ENCODE data around the gene MSI2. TPM values are rescaled to one million over a fixed set of nuclear protein-coding genes. Genes with fewer than 3 reads are reported as not detected.

The MSI2 gene
- total RNA-seq, 2 experiments from 2014 or later, result 59.6 to 61.7 TPM

DNA sequence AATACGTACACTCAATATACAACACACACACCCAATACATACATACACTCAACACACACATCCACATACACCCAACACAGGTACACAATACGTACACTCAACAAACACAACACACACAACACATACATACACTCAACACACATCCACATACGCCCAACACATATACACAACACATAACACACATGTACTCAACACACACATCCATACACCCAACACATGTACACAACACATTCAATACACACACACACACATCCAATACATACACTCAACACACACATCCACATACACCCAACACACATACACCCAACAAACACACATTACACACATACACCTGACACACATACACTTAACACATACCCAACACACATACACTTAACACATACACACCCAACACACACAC lies 392.9 kb downstream of the MSI2 start:
- no peaks in the 10 kb centered on the region for H3K9me3 Mint-ChIP-seq
- intact Hi-C loops (cut with micrococcal nuclease), result no loop called here
- DNase-seq, result no peak
- ChIA-PET POLR2A (no interaction called here), CTCF (no interaction called here)
- no peaks in the 10 kb centered on the region for H3K27me3 Mint-ChIP-seq
- no peak for TF ChIP-seq CTCF (IDR thresholded peaks at IDR 0.05)
- peaks cover 1% of the 10 kb centered on the region for H3K36me3 Mint-ChIP-seq (ENCODE audit: low read depth)
- H3K4me1 Mint-ChIP-seq (ENCODE audit: low read depth), result peaks cover 12% of the 10 kb centered on the region
- no peak for ATAC-seq
- H3K4me3 Mint-ChIP-seq, result no peak overlapping the region
- no peak overlapping the region for H3K27ac Mint-ChIP-seq

- intact Hi-C loops (cut with micrococcal nuclease), result no loop called here
- Mint-ChIP-seq H3K4me3 (no peak overlapping the region), H3K27ac (no peak overlapping the region), H3K4me1 (ENCODE audit: low read depth) (peaks cover 12% of the 10 kb centered on the region), H3K27me3 (no peaks in the 10 kb centered on the region), H3K36me3 (ENCODE audit: low read depth) (peaks cover 1% of the 10 kb centered on the region), H3K9me3 (no peaks in the 10 kb centered on the region)
- ChIA-PET CTCF (interaction anchor here (1.5 kb wide), 1 partner anchor 22 kb away, joined by 6 read pairs; no protein-coding TSS in a partner anchor), POLR2A (no interaction called here)
- DNase-seq, result no peak
- no peak for ATAC-seq
- TF ChIP-seq CTCF (IDR thresholded peaks at IDR 0.05), result no peak
These were observed 393.6 kb downstream of the MSI2 start for GRCh38 chr17:57649731-57650484.

GRCh38 chr17:57650548-57650947 lies 394.2 kb downstream of the MSI2 start:
- Mint-ChIP-seq H3K4me1 (ENCODE audit: low read depth) (peaks cover 12% of the 10 kb centered on the region), H3K36me3 (ENCODE audit: low read depth) (peaks cover 1% of the 10 kb centered on the region), H3K9me3 (no peaks in the 10 kb centered on the region), H3K27ac (no peak overlapping the region), H3K4me3 (no peak overlapping the region), H3K27me3 (no peaks in the 10 kb centered on the region)
- TF ChIP-seq CTCF (IDR thresholded peaks at IDR 0.05), result no peak
- CTCF ChIA-PET, result interaction anchor here (1.5 kb wide), 1 partner anchor 21 kb away, joined by 6 read pairs; no protein-coding TSS in a partner anchor
- DNase-seq (no peak), ATAC-seq (no peak)
- POLR2A ChIA-PET, result no interaction called here
- intact Hi-C loops (cut with micrococcal nuclease), result no loop called here

- intact Hi-C loops (cut with micrococcal nuclease), result no loop called here
- Mint-ChIP-seq H3K9me3 (no peaks in the 10 kb centered on the region), H3K36me3 (ENCODE audit: low read depth) (no peaks in the 10 kb centered on the region), H3K27ac (no peak overlapping the region), H3K4me3 (no peak overlapping the region), H3K4me1 (ENCODE audit: low read depth) (peaks cover 5% of the 10 kb centered on the region), H3K27me3 (no peaks in the 10 kb centered on the region)
- ATAC-seq, result no peak
- ChIA-PET POLR2A (no interaction called here), CTCF (no interaction called here)
- TF ChIP-seq CTCF (IDR thresholded peaks at IDR 0.05), result no peak
- no peak for DNase-seq
These were observed 395.1 kb downstream of the MSI2 start for GRCh38 chr17:57651451-57651850.

DNA sequence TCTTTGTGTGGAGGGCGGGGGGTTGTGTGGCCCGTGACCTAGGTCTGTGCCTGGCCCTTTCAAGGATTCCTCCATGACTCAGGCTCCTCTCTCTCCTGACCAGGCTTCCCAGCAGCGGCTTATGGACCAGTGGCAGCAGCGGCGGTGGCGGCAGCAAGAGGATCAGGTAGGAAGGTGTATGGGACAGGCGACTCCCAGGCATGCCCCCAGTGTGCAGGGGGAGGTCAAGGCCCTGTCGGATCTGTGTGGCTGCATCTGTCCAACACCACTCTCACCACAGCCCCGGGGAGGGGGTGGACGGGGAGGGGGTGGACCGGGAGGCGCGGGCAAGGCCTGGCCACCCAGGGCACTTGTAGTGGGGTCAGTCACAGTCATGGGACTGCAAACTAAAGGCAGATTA lies 395.7 kb downstream of the MSI2 start:
- TF ChIP-seq CTCF (IDR thresholded peaks at IDR 0.05), result no peak
- POLR2A ChIA-PET, result no interaction called here
- Mint-ChIP-seq H3K27me3 (no peaks in the 10 kb centered on the region), H3K36me3 (ENCODE audit: low read depth) (no peaks in the 10 kb centered on the region), H3K9me3 (no peaks in the 10 kb centered on the region), H3K27ac (no peak overlapping the region), H3K4me1 (ENCODE audit: low read depth) (peaks cover 4% of the 10 kb centered on the region), H3K4me3 (no peak overlapping the region)
- CTCF ChIA-PET, result no interaction called here
- ATAC-seq, result no peak
- intact Hi-C loops (cut with micrococcal nuclease), result no loop called here
- no peak for DNase-seq

Data from activated CD8-positive, alpha-beta T cell treated with anti-CD3 and anti-CD28 coated beads for 36 hours (primary cell).